Glutamatergic neuron (in vitro differentiated cells): Measurements from ENCODE around the gene ZBTB44. TPM values are rescaled to one million over a fixed set of nuclear protein-coding genes. Genes with fewer than 3 reads are reported as not detected.

ENCODE experiments used
- DNase-seq: peaks from one replicate; pipeline ENCODE4 v3.0.0; 2022
- H3K27ac Mint-ChIP-seq: one replicate; pipeline ENCODE4 v1.8.0; 2020; ENCODE audit warnings: mild to moderate bottlenecking, mixed read lengths, inconsistent platforms; ENCODE audit not compliant: unreplicated experiment
- H3K27me3 Mint-ChIP-seq: one replicate; pipeline ENCODE4 v1.8.0; 2020; ENCODE audit warnings: mild to moderate bottlenecking, moderate library complexity, mixed read lengths, inconsistent platforms; ENCODE audit not compliant: unreplicated experiment
- H3K36me3 Mint-ChIP-seq: one replicate; pipeline ENCODE4 v1.8.0; 2020; ENCODE audit warnings: mild to moderate bottlenecking, mixed read lengths, inconsistent platforms; ENCODE audit not compliant: unreplicated experiment
- H3K4me1 Mint-ChIP-seq: one replicate; pipeline ENCODE4 v1.8.0; 2020; ENCODE audit warnings: mild to moderate bottlenecking, low read depth, mixed read lengths, inconsistent platforms; ENCODE audit not compliant: unreplicated experiment
- H3K4me3 Mint-ChIP-seq: one replicate; pipeline ENCODE4 v1.8.0; 2020; ENCODE audit warnings: mild to moderate bottlenecking, mixed read lengths, inconsistent platforms; ENCODE audit not compliant: unreplicated experiment
- H3K9me3 Mint-ChIP-seq: one replicate; pipeline ENCODE4 v1.8.0; 2020; ENCODE audit warnings: mild to moderate bottlenecking, moderate library complexity, mixed read lengths, inconsistent platforms; ENCODE audit not compliant: unreplicated experiment
- CTCF ChIP-seq: fragments of 200-600 bp; sonication (generic); IDR thresholded peaks from one replicate; pipeline ENCODE4 v1.5.0; 2021; ENCODE audit not compliant: partially characterized antibody, unreplicated experiment
- total RNA-seq: library from RNA; stranded (reverse); fragmentation: NEBNext Ultra II Directional; extraction: Animal tissue kit (Norgen Biotek cat#: 25700); gene quantifications from one replicate; pipeline ENCODE4 v1.2.1, GENCODE V29; 2021; ENCODE audit not compliant: unreplicated experiment

ZBTB44 gene
- total RNA-seq, 1 donor from 2014 or later = 23.3 TPM

DNA sequence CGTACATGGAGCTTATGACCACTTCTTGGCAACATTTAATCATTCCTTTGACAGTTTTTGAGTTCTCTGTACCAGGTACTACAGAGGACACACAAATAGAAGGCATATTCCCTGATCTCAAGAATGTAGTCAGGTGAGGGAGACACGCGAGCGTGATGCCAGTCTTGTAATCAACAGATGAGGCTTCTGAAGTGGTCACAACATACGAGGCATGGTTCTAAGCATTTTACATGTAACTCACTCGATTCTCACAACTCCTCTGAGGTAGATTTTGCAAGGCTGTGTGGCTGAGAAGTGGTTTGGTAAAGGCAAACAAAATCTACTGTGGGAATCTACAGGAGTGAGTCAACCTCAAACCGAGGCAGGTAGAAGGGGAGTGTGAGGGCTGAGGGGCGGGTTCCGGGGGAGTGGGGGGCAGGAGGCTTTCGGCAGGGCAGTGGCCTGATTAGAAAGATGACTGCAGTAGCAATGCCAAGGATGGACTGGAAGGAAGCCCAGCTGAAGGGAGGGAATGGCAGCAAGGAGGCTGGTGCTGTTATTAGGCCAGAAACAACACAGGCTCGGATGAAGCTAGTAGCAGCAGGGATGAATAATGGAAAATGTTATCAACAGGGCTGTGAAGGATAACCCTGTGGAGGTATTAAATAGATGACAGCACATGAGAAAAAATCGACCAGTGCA, 91.3 kb downstream of the ZBTB44 start:
- H3K4me1 Mint-ChIP-seq = no peaks in the 10 kb centered on the region
- H3K27ac Mint-ChIP-seq = no peak overlapping the region
- DNase-seq = no peak
- H3K36me3 Mint-ChIP-seq = no peaks in the 10 kb centered on the region
- no peak for TF ChIP-seq CTCF
- H3K9me3 Mint-ChIP-seq = peaks cover 1% of the 10 kb centered on the region
- H3K27me3 Mint-ChIP-seq = peaks cover 4% of the 10 kb centered on the region
- H3K4me3 Mint-ChIP-seq = no peak overlapping the region

- no peak for DNase-seq
- Mint-ChIP-seq H3K36me3 (no peaks in the 10 kb centered on the region), H3K4me1 (peaks cover 8% of the 10 kb centered on the region)
Measured at GRCh38 chr11:130220311-130221035, 94.2 kb downstream of the ZBTB44 start.

DNA sequence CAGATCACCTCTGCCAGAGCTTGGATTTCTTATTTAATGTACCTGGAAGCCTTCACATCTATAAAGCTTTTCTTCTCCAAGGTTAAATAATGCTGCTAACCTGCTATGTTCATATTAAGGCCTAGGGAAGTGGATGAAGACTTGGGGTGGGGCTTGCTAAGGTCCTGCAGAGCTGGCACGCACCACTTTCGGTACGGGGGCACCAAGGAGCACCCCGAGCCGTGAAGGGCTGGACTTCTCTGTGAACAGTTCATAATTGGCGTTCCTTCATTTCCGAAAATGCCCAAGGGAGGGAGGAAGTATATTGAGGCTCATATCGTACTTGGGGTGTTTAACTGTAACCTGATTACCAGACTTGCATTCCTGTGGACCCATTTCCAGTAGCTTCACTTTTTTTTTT, 95.6 kb downstream of the ZBTB44 start:
- no peak for DNase-seq
- Mint-ChIP-seq H3K27ac (no peak overlapping the region), H3K4me3 (no peak overlapping the region), H3K36me3 (no peaks in the 10 kb centered on the region), H3K4me1 (peaks cover 8% of the 10 kb centered on the region), H3K27me3 (peaks cover 8% of the 10 kb centered on the region), H3K9me3 (peaks cover 6% of the 10 kb centered on the region)
- TF ChIP-seq CTCF = no peak

More at GRCh38 chr11:130220311-130221035, 94.2 kb downstream of the ZBTB44 start:
- TF ChIP-seq CTCF = no peak
- H3K27ac Mint-ChIP-seq = no peak overlapping the region
- peaks cover 7% of the 10 kb centered on the region for H3K27me3 Mint-ChIP-seq
- peaks cover 6% of the 10 kb centered on the region for H3K9me3 Mint-ChIP-seq
- no peak overlapping the region for H3K4me3 Mint-ChIP-seq

GRCh38 chr11:130218501-130219070, 96.1 kb downstream of the ZBTB44 start:
- Mint-ChIP-seq H3K27ac (no peak overlapping the region), H3K36me3 (no peaks in the 10 kb centered on the region), H3K4me3 (no peak overlapping the region), H3K4me1 (peaks cover 8% of the 10 kb centered on the region), H3K27me3 (peaks cover 10% of the 10 kb centered on the region), H3K9me3 (peaks cover 6% of the 10 kb centered on the region)
- no peak for DNase-seq
- no peak for TF ChIP-seq CTCF
